ENCODE results near the gene CACNA1S. TPM values are rescaled to one million over a fixed set of nuclear protein-coding genes. Genes with fewer than 3 reads are reported as not detected.

Gene CACNA1S
- polyA plus RNA-seq, 1 of the 3 experiments (the other 2 are of a cell fraction), result not detected

DNA sequence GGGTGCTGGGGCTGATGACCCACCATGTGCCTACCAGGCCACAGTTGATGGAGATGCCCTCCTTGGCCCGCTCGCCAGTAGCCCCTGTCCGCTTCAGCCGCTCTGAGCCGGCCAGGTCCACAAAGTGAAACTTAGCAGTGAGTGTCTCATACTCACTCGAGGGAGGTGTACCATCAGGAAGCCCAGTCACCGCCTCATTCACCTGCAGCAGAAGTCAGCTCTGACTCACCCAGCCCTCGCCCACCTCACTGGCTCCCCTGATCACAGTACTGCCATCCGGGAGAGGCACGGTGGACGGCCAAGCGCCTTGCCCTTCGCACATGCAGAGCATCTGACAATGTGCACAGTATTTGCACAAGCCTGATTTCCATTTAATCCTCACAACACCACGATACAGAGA lies 107.5 kb downstream of the CACNA1S start:
- H4K20me1 ChIP-seq (ENCODE audit: insufficient read depth), result no peaks in the 10 kb centered on the region
- no peak overlapping the region for H3K4me3 ChIP-seq (ENCODE audit: low read depth in 2 of 2, low read length in 1 of 2)
- H3K9me3 ChIP-seq, result no peaks in the 10 kb centered on the region
- H3K79me2 ChIP-seq (ENCODE audit: insufficient read depth), result no peaks in the 10 kb centered on the region
- ChIA-PET CTCF (interaction anchor here (1.0 to 3.8 kb wide), 6 partner anchors 10 to 110 kb away, joined by 3 to 24 read pairs (median 4); no protein-coding TSS in a partner anchor), POLR2A (no interaction called here)
- H3K4me2 ChIP-seq, result no peak overlapping the region
- H3K9me2 ChIP-seq, result no peaks in the 10 kb centered on the region
- H3K27ac ChIP-seq (ENCODE audit: low read depth in 2 of 2, low read length in 1 of 2), result no peak overlapping the region
- H3K36me3 ChIP-seq (replicated peaks in 1 of 2; ENCODE audit: control insufficient read depth in 1 of 2, insufficient read depth in 2 of 2, low read length in 1 of 2), result no peaks in the 10 kb centered on the region
- H3K27me3 ChIP-seq (ENCODE audit: insufficient read depth), result no peaks in the 10 kb centered on the region
- no peaks in the 10 kb centered on the region for H3F3A ChIP-seq (replicated peaks; ENCODE audit: insufficient read depth)
- no peak overlapping the region for H2AFZ ChIP-seq (ENCODE audit: low read depth)
- no peak for DNase-seq
- H3K4me1 ChIP-seq (ENCODE audit: control insufficient read depth in 1 of 2, insufficient read depth in 2 of 2, low read depth in 1 of 2, low read length in 1 of 2), result no peaks in the 10 kb centered on the region
- no peak overlapping the region for H3K9ac ChIP-seq
- WGBS (ENCODE audit: low lambda C conversion rate), result 76% methylated on average over 7 of the region's 14 CpGs
- TF ChIP-seq JUND (IDR thresholded peaks at IDR 0.05) (no peak), TEAD4 (IDR thresholded peaks at IDR 0.05; ENCODE audit: borderline replicate concordance, insufficient read depth) (no peak), FOXM1 (IDR thresholded peaks at IDR 0.05; ENCODE audit: low read depth) (no peak), FOSL2 (IDR thresholded peaks at IDR 0.05; ENCODE audit: borderline replicate concordance, low read depth) (no peak), MXI1 (IDR thresholded peaks at IDR 0.05; ENCODE audit: low read depth, low read length) (no peak), GATA2 (CRISPR knock-in tag; IDR thresholded peaks at IDR 0.05) (no peak), MEF2A (IDR thresholded peaks at IDR 0.05; ENCODE audit: borderline replicate concordance, low read depth) (no peak), YY1 (IDR thresholded peaks at IDR 0.05; ENCODE audit: low read depth) (no peak), GABPA (IDR thresholded peaks at IDR 0.05; ENCODE audit: low read depth) (no peak), NFIC (IDR thresholded peaks at IDR 0.05; ENCODE audit: borderline replicate concordance) (no peak), EP300 (IDR thresholded peaks at IDR 0.05; ENCODE audit: borderline replicate concordance in 1 of 2, low read depth in 1 of 2, low read length in 1 of 2) (no peak), SMC3 (IDR thresholded peaks at IDR 0.05; ENCODE audit: low read depth, low read length) (no peak), FOXJ3 (CRISPR knock-in tag; IDR thresholded peaks at IDR 0.05) (no peak), CHD2 (IDR thresholded peaks at IDR 0.05; ENCODE audit: low read length, partially characterized antibody) (no peak)
- TF ChIP-seq, protein P1, sequence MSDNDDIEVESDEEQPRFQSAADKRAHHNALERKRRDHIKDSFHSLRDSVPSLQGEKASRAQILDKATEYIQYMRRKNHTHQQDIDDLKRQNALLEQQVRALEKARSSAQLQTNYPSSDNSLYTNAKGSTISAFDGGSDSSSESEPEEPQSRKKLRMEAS (IDR thresholded peaks at IDR 0.05; ENCODE audit: low read depth), result no peak

DNA sequence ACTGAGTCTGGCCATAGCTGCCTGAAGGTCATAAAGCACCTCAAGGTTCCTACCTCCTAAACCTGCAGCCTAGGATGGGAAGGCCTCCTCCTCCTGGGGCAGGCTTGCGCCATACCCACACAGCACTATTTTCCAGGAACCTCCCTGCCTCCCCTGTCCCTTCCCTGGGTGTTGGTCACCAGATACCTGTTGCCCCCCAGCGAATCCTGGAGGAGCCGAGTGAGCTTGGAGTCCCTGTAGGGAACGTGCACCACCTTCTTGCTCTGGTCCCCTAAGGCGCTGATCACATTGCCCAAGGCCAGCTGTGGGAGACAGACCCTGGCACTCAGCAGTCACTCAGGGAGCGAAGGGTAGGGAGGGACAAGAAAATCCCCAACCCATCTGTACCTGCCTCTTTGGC lies 108.1 kb downstream of the CACNA1S start:
- POLR2A ChIA-PET, result no interaction called here

More for the DNA sequence above, 108.1 kb downstream of the CACNA1S start:
- 74% methylated on average over 6 of the region's 6 CpGs for WGBS (ENCODE audit: low lambda C conversion rate)
- H3K9me2 ChIP-seq, result no peaks in the 10 kb centered on the region
- H3K9ac ChIP-seq, result no peak overlapping the region
- no peaks in the 10 kb centered on the region for H4K20me1 ChIP-seq (ENCODE audit: insufficient read depth)
- H3K4me2 ChIP-seq, result no peak overlapping the region
- TF ChIP-seq, protein P2, sequence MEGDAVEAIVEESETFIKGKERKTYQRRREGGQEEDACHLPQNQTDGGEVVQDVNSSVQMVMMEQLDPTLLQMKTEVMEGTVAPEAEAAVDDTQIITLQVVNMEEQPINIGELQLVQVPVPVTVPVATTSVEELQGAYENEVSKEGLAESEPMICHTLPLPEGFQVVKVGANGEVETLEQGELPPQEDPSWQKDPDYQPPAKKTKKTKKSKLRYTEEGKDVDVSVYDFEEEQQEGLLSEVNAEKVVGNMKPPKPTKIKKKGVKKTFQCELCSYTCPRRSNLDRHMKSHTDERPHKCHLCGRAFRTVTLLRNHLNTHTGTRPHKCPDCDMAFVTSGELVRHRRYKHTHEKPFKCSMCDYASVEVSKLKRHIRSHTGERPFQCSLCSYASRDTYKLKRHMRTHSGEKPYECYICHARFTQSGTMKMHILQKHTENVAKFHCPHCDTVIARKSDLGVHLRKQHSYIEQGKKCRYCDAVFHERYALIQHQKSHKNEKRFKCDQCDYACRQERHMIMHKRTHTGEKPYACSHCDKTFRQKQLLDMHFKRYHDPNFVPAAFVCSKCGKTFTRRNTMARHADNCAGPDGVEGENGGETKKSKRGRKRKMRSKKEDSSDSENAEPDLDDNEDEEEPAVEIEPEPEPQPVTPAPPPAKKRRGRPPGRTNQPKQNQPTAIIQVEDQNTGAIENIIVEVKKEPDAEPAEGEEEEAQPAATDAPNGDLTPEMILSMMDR (IDR thresholded peaks at IDR 0.05), result no peak
- TF ChIP-seq EP300 (IDR thresholded peaks at IDR 0.05; ENCODE audit: borderline replicate concordance in 1 of 2, low read depth in 1 of 2, low read length in 1 of 2) (no peak), EZH2phosphoT487 (IDR thresholded peaks at IDR 0.05; ENCODE audit: borderline replicate concordance, low read depth) (no peak), ELF1 (IDR thresholded peaks at IDR 0.05) (no peak), SIN3A (IDR thresholded peaks at IDR 0.05; ENCODE audit: borderline replicate concordance, low read depth, low read length) (no peak), FOXJ3 (CRISPR knock-in tag; IDR thresholded peaks at IDR 0.05) (no peak), NRF1 (IDR thresholded peaks at IDR 0.05; ENCODE audit: low read depth, low read length) (no peak), POLR2AphosphoS5 (IDR thresholded peaks at IDR 0.05; ENCODE audit: low read depth, low read length) (no peak), TCF12 (IDR thresholded peaks at IDR 0.05) (no peak), RXRA (IDR thresholded peaks at IDR 0.05; ENCODE audit: borderline replicate concordance, low read depth) (no peak), YY1 (IDR thresholded peaks at IDR 0.05; ENCODE audit: low read depth) (no peak), RCOR1 (IDR thresholded peaks at IDR 0.05; ENCODE audit: low read length) (no peak)
- TF ChIP-seq, protein P1 (IDR thresholded peaks at IDR 0.05; ENCODE audit: low read depth), result no peak
- TF ChIP-seq, protein P3, sequence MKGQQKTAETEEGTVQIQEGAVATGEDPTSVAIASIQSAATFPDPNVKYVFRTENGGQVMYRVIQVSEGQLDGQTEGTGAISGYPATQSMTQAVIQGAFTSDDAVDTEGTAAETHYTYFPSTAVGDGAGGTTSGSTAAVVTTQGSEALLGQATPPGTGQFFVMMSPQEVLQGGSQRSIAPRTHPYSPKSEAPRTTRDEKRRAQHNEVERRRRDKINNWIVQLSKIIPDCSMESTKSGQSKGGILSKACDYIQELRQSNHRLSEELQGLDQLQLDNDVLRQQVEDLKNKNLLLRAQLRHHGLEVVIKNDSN (IDR thresholded peaks at IDR 0.05; ENCODE audit: borderline replicate concordance, low read depth), result no peak
- TF ChIP-seq, protein P4, sequence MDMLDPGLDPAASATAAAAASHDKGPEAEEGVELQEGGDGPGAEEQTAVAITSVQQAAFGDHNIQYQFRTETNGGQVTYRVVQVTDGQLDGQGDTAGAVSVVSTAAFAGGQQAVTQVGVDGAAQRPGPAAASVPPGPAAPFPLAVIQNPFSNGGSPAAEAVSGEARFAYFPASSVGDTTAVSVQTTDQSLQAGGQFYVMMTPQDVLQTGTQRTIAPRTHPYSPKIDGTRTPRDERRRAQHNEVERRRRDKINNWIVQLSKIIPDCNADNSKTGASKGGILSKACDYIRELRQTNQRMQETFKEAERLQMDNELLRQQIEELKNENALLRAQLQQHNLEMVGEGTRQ (IDR thresholded peaks at IDR 0.05; ENCODE audit: borderline replicate concordance, low read depth, low read length), result no peak
- no peaks in the 10 kb centered on the region for H3F3A ChIP-seq (replicated peaks; ENCODE audit: insufficient read depth)
- H3K4me3 ChIP-seq (ENCODE audit: low read depth in 2 of 2, low read length in 1 of 2), result no peak overlapping the region
- no peaks in the 10 kb centered on the region for H3K36me3 ChIP-seq (replicated peaks in 1 of 2; ENCODE audit: control insufficient read depth in 1 of 2, insufficient read depth in 2 of 2, low read length in 1 of 2)
- no peaks in the 10 kb centered on the region for H3K79me2 ChIP-seq (ENCODE audit: insufficient read depth)
- H3K9me3 ChIP-seq, result no peaks in the 10 kb centered on the region
- no peaks in the 10 kb centered on the region for H3K4me1 ChIP-seq (ENCODE audit: control insufficient read depth in 1 of 2, insufficient read depth in 2 of 2, low read depth in 1 of 2, low read length in 1 of 2)
- H3K27ac ChIP-seq (ENCODE audit: low read depth in 2 of 2, low read length in 1 of 2), result no peak overlapping the region
- CTCF ChIA-PET, result interaction anchor here (1.0 to 3.8 kb wide), 4 partner anchors 11 to 110 kb away, joined by 3 to 24 read pairs (median 4); no protein-coding TSS in a partner anchor
- no peak for DNase-seq
- no peak overlapping the region for H2AFZ ChIP-seq (ENCODE audit: low read depth)
- H3K27me3 ChIP-seq (ENCODE audit: insufficient read depth), result no peaks in the 10 kb centered on the region

Data from SK-N-SH (cell line).